Stimulated activated CD8-positive, alpha-beta memory T cell treated with anti-CD3 and anti-CD28 coated beads, Interleukin-15, amount 100 ng/mL, for 48 hours (primary cell): ENCODE measurements around the gene RNF212.
A peak's percentile ranks its signal among the peaks of the same experiment; 100 is the strongest.

ENCODE experiments used
- DNase-seq, 2 donors: peaks; one replicate each; pipeline ENCODE4 v3.0.0-alpha.2; 2020; ENCODE audit warnings: low read depth in 2 of 2

Gene RNF212

GRCh38 chr4:1090465-1091440, 22.6 kb downstream of the RNF212 start:
- DNase-seq = no peak

DNA sequence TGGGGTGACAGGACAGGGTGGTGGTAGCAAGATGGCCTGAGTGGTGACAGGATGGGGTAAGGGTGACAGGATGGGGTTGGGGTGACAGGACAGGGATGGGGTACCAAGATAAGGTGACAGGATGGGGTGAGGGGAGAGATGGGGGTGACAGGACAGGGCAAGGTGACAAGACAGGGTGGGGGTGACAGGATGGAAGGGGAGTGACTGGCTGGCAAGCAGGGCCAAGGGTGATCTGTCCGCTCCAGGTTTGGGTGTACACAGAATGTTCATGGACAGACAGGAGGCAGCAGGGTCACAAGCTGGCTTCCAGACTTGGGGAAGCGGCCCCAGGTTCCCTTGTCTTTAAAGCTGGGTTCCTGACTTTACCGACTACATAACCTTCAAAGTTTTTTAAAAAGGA, 23.3 kb downstream of the RNF212 start:
- DNase-seq = no peak

- no peak for DNase-seq
Measured at GRCh38 chr4:1087371-1087770, 26.0 kb downstream of the RNF212 start.

- DNase-seq = no peak
Measured at GRCh38 chr4:1086011-1086410, 27.4 kb downstream of the RNF212 start.

- no peak for DNase-seq
Measured at GRCh38 chr4:1085404-1085799, 28.0 kb downstream of the RNF212 start.

DNA sequence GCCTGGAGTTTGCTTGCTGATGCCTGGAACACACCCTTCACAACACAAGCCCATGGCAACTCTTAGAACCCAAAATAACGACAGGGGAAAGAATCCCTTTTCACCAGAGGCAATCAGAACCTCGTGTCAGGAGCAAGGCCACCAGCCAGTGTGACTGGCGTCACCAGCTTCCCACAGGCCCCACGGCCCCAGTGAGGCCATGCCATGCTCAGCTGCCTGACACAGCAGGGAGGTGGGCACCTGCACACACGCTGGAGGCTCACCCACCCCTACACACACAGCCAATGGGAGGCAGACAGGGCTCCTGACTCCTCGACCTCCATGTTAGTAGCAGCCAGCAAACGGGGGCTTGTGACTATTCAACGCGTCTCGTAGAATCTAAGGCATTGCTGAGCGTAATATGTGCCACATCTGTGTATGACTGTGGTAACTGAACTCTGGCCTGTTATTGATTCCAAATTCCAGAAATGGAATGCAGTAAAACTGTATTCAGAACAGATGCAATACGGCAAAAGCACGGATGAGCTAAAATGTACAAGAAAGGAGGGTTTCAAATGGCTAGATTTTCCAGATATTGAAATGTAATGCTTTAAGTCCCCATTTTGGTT, 28.5 kb downstream of the RNF212 start:
- DNase-seq = no peak

DNA sequence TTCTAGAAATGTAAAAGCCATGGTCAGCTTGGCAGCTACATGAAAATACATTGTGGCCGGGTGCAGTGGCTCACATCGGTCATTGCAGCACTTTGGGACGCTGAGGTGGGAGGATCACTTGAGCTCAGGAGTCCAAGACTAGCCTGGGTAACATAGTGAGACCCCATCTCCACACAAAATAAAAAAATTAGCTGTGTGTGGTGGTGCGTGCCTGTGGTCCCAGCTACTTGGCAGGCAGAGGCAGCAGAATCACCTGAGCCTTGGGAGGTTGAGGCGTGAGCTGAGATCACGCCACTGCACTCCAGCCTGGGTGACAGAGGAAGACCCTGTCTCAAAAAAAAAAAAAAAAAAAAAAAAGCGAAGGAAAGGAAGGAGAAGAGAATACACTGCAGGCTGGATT, 29.0 kb downstream of the RNF212 start:
- DNase-seq = no peak

- DNase-seq = no peak
Measured at GRCh38 chr4:1082215-1083182, 30.9 kb downstream of the RNF212 start.

- peak in 1 of 2 donors; percentile 7 for DNase-seq
Measured at GRCh38 chr4:1081689-1082040, 31.7 kb downstream of the RNF212 start.

DNA sequence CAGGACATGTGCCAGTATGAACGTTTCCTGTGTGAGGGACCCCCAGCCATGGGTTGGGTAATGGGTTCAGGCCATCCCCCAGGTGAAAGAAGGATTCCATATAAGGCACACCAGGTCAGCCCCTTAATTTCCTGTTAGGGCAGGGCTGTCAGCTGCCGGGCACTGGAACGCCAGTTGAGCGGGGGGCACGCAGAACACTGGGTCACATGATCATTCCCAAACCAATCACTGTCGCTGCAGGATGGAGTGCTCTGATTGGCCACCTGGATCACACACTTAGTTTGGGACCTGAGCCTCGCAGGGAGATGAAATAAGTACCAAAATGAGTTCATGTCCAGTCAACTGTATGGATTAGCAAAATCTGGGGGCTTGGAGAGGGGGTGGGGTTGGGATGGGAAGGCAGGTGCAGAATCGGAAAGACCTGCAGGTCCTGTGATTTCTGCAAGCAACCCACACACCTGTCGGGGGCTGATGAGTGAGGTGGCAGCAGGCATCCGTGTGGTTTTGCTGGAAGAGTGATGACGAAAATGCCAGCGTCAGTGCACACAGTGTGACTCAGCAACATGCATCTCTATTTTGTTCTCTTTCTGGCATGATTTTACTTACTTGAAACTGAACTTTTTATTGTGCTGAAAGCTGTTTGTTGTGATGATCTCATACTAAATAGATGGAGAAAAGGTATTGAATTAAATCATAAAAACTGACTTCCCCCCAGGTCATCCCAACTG, 32.2 kb downstream of the RNF212 start:
- DNase-seq = no peak

DNA sequence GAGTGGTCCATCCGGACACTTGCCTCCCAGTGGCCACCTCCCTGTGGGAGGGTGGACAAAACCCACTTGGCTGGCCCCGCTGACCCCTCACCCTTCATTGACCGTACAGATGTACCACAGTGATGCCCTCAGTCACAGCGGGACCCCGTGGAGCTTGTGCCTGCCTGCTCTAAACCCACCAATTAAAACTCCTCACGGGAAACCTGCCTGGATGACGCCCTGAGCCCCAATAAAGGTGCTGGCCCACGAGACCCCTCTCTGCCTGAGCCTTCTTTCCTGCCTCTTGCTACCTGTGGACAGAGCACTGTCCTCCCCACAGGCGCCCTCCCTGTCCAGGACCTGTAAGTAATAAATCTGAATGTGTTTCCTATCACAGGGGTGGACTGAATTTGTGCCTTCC, 32.9 kb downstream of the RNF212 start:
- DNase-seq = no peak

- DNase-seq = no peak
Measured at GRCh38 chr4:1079711-1080265, 33.6 kb downstream of the RNF212 start.

GRCh38 chr4:1078490-1078889, 34.9 kb downstream of the RNF212 start:
- no peak for DNase-seq

GRCh38 chr4:1077711-1078477, 35.5 kb downstream of the RNF212 start:
- DNase-seq = no peak

- DNase-seq = no peak
Measured at GRCh38 chr4:1075809-1076699, 37.3 kb downstream of the RNF212 start.

DNA sequence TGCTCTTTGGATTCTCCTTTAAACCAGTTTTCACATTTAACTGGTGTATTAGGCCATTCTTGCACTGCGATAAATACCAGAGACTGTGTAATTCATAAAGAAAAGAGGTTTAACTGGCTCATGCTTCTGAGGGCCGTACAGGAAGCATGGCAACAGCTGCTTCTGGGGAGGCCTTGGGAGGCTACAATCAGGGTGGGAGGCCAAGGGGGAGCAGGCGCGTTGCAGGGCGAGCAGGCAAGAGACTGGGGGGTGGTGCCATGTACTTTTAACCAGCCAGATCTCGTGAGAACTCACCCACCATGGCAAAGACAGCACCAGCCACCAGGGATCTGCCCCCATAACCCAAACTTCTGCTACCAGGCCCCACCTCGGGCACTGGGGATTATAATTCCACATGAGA, 38.1 kb downstream of the RNF212 start:
- no peak for DNase-seq

DNA sequence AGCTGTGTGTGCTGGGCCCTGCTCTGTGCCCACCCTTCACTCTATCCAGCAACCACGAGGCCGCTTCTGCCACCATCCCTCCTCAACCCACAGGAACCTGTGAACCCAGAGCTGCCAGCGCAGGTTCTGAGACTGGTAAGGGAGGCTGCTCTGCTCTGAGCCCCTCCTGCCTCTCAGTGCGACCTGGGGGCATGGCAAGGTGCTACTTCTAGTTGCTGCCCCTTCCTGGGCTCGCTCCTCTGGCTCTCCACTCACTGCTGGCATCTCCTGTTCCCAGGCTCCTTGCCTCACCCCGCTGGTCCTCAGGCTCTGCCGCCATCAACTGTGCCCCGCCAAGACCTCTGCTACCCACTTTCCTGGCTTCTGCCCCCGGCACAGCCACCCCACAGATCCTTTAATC, 39.3 kb downstream of the RNF212 start:
- no peak for DNase-seq

- peak; percentile 26 to 34 for DNase-seq
Measured at GRCh38 chr4:1072830-1073446, 40.4 kb downstream of the RNF212 start.

DNA sequence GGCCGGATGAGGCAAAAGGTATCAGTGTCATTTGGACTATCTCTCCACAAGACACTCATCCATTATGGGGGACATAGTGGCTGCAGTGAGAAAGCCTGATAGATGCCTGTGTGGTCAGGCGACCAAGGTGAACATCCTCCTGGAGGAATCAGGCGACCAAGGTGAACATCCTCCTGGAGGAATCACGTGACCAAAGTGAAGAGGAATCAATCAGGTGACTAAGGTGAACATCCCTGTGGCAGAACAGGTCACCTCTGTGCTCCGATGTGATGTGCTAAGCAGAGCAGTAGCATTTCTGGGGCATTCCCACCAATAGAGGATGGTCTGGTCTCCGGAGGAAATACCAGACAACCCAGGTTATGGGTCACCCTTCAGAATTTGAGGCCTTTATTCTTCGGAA, 44.0 kb downstream of the RNF212 start:
- no peak for DNase-seq
